Measurements from ENCODE around the gene KRTAP4-8. TPM values are rescaled to one million over a fixed set of nuclear protein-coding genes. Genes with fewer than 3 reads are reported as not detected.
"Not testable (repeated sequence)": the region's sequence is repeated elsewhere in the genome, so short reads cannot be mapped to it uniquely, and the experiment has no call there.

Gene KRTAP4-8
- total RNA-seq, 6 experiments from 2014 or later: not detected

DNA sequence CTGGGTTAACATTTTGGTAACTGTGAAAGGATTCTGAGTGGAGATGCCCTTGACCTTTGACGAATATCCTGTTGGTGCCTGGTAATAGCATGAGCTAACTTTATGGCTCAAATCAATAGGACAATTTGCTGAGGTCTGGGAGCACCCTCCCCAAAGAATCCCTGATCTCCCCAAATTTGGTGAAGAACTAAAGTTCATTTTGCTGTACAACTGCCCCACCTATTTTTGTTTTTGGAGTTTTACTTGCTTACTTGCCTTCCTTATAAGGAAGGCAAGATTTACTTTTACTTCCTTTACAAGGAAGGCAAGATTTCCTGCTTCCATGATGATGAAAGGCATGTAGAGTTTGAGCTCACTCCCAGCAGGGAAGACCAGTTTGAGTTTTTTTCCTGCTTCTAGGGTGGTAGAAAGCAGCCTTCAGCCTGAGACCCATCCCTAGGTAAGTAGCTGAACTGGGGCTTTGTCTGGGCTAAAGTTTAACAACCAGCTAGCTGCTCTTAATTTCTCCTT, 10.1 kb upstream of the KRTAP4-8 start:
- Mint-ChIP-seq H3K27me3 (ENCODE audit: insufficient read depth) (no peaks in the 10 kb centered on the region), H3K4me3 (peak overlapping the region; percentile 70; the same call in 1 of the 2 replicates), H3K4me1 (ENCODE audit: low read depth) (peaks cover 58% of the 10 kb centered on the region), H3K27ac (peak overlapping the region; percentile 67; the same call in 1 of the 2 replicates), H3K36me3 (ENCODE audit: low read depth) (peaks cover 50% of the 10 kb centered on the region), H3K9me3 (peaks cover 22% of the 10 kb centered on the region)
- TF ChIP-seq, protein P1, sequence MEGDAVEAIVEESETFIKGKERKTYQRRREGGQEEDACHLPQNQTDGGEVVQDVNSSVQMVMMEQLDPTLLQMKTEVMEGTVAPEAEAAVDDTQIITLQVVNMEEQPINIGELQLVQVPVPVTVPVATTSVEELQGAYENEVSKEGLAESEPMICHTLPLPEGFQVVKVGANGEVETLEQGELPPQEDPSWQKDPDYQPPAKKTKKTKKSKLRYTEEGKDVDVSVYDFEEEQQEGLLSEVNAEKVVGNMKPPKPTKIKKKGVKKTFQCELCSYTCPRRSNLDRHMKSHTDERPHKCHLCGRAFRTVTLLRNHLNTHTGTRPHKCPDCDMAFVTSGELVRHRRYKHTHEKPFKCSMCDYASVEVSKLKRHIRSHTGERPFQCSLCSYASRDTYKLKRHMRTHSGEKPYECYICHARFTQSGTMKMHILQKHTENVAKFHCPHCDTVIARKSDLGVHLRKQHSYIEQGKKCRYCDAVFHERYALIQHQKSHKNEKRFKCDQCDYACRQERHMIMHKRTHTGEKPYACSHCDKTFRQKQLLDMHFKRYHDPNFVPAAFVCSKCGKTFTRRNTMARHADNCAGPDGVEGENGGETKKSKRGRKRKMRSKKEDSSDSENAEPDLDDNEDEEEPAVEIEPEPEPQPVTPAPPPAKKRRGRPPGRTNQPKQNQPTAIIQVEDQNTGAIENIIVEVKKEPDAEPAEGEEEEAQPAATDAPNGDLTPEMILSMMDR (IDR thresholded peaks at IDR 0.05): no peak
- peak; percentile 33 for DNase-seq

- H3K9me3 Mint-ChIP-seq; H3K27me3 Mint-ChIP-seq (ENCODE audit: insufficient read depth); DNase-seq: not testable (repeated sequence)
- peaks cover 31% of the 10 kb centered on the region for H3K36me3 Mint-ChIP-seq (ENCODE audit: low read depth)
- H3K4me3 Mint-ChIP-seq: peak within 1 kb of the TSS; percentile 44; the same call in 1 of the 2 replicates
- peak within 1 kb of the TSS; percentile 95 for H3K27ac Mint-ChIP-seq
- H3K4me1 Mint-ChIP-seq (ENCODE audit: low read depth): peaks cover 81% of the 10 kb centered on the region
Measured at GRCh38 chr17:41105347-41105746, 7.4 kb upstream of the KRTAP4-8 start, which contains the start of gene KRTAP4-9. Gene KRTAP4-9, plus strand, starts transcription at chr17:41105389. Its CDS starts 0 bp downstream, at chr17:41105389.

- not testable (repeated sequence) for H3K27me3 Mint-ChIP-seq (ENCODE audit: insufficient read depth); H3K9me3 Mint-ChIP-seq
- DNase-seq: peak; percentile 80
- peaks cover 83% of the 10 kb centered on the region for H3K4me1 Mint-ChIP-seq (ENCODE audit: low read depth)
- peaks cover 23% of the 10 kb centered on the region for H3K36me3 Mint-ChIP-seq (ENCODE audit: low read depth)
- peak overlapping the region; percentile 44; the same call in 1 of the 2 replicates for H3K4me3 Mint-ChIP-seq
- H3K27ac Mint-ChIP-seq: peak overlapping the region; percentile 95
Measured at GRCh38 chr17:41104386-41105038, 6.6 kb upstream of the KRTAP4-8 start.

DNA sequence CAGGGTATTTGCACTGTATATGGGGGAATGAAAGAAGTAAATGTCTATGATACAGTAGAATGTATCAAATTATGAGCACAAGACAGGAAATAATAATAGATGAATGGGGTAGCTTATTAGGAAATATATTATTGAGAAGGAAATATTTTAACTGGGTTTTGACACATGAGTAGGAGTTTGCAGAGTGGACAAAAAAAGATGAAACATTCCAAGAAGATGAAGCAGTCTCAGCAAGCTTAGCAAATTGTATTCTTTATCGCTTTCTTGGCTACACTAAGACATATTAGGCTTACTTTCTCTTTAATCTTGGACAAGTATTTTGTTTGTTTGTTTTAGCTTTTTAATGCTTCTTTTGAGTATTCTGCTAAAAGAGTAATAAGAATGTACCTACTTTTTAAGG, 6.0 kb upstream of the KRTAP4-8 start:
- Mint-ChIP-seq H3K4me1 (ENCODE audit: low read depth) (peaks cover 83% of the 10 kb centered on the region), H3K27ac (peak overlapping the region; percentile 95), H3K4me3 (peak overlapping the region; percentile 44), H3K9me3 (no peaks in the 10 kb centered on the region), H3K36me3 (ENCODE audit: low read depth) (peaks cover 19% of the 10 kb centered on the region), H3K27me3 (ENCODE audit: insufficient read depth) (no peaks in the 10 kb centered on the region)
- DNase-seq: peak; percentile 68
- TF ChIP-seq, protein P1 (IDR thresholded peaks at IDR 0.05): no peak

DNA sequence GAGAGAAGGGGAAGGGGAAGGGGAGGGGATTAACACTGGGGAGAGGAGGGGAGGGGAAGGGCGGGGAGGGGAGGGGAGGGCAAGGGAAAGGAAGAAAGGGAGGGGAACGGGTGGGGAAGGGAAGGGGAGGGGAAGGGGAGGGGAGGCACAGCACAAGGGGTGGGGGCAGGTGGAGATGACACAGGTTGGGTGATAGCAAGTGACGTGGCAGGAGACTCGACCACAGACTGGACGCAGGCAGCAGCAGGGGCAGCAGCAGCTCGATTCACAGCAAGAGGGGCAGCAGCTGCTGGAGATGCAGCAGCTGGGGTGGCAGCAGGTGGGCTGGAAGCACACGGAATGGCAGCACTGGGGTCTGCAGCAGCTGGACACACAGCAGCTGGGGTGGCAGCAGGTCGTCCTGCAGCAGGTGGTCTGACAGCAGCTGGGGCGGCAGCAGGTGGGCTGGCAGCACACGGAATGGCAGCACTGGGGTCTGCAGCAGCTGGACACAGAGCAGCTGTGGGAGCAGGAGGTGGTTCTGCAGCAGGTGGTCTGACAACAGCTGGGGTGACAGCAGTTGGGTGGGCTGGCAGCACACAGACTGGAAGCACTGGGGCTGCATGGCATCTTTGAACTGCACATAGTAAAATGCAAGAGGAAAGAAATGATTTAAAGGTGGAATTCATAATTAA, 3.8 kb upstream of the KRTAP4-8 start, which contains the start of gene KRTAP4-16:
TSS of gene KRTAP4-16 (minus strand) at position 624 of the 674 bp plus-strand sequence. CDS start at position 624, 0 bp downstream.
- no peaks in the 10 kb centered on the region for H3K27me3 Mint-ChIP-seq (ENCODE audit: insufficient read depth)
- peaks cover 89% of the 10 kb centered on the region for H3K4me1 Mint-ChIP-seq (ENCODE audit: low read depth)
- DNase-seq: no peak
- TF ChIP-seq, protein P1 (IDR thresholded peaks at IDR 0.05): no peak
- no peaks in the 10 kb centered on the region for H3K9me3 Mint-ChIP-seq
- peak within 1 kb of the TSS; percentile 78; the same call in 1 of the 2 replicates for H3K4me3 Mint-ChIP-seq
- peak within 1 kb of the TSS; percentile 95 for H3K27ac Mint-ChIP-seq
- peaks cover 5% of the 10 kb centered on the region; the same call in 1 of the 2 replicates for H3K36me3 Mint-ChIP-seq (ENCODE audit: low read depth)

DNA sequence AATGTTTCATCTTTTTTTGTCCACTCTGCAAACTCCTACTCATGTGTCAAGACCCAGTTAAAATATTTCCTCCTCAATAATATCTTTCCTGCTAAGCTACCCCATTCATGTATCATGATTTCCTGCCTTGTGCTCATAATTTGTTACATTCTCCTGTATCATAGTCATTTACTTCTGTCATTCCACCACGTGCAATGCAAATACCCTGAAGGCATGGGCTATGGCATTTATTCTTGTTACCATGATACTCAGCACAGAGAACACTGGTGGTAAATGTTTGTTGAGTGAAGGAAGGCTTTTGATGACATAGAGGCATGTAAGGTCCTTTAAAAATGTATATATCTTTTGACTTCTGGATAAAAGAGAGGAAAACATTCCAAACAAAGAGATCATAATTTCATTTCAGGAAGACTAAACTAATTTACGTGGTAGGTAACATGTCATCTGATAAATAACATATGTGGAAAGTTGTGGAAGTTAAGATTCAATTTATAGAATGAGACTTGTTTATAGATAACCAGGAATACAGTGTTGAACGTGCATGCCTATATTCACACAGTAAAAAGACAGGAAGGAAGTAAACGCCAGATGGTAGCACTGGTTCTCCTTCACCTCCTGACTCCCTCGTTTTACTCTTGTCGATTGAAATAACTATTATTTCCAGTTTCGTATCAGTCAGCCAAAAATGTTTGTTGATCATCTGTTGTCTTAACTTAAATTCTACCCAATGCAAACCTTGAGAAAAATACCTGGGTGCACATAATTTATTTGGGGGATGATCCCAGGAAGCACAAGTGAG, 1.9 kb upstream of the KRTAP4-8 start:
- not testable (repeated sequence) for H3K27me3 Mint-ChIP-seq (ENCODE audit: insufficient read depth); H3K9me3 Mint-ChIP-seq; H3K36me3 Mint-ChIP-seq (ENCODE audit: low read depth)
- H3K27ac Mint-ChIP-seq: peak overlapping the region; percentile 95
- peaks cover 86% of the 10 kb centered on the region for H3K4me1 Mint-ChIP-seq (ENCODE audit: low read depth)
- DNase-seq: peak; percentile 99
- peak overlapping the region; percentile 46 for H3K4me3 Mint-ChIP-seq
- TF ChIP-seq, protein P1 (IDR thresholded peaks at IDR 0.05): peak; percentile 14; the same call in 1 of the 2 replicates
